Ovary (tissue), 9 donors: ENCODE results near the gene KMT2E. TPM values are rescaled to one million over a fixed set of nuclear protein-coding genes. Genes with fewer than 3 reads are reported as not detected.

ENCODE experiments used
- DNase-seq, 5 donors: peaks; one replicate each; pipeline ENCODE4 v3.0.0-alpha.2; 2019 to 2020
- H3K27ac ChIP-seq, 2 donors: fragments of 200-600 bp; one replicate each; pipeline versions ENCODE4 v1.5.1 to v1.8.0; 2019 to 2022
- H3K27me3 ChIP-seq: fragments of 200-600 bp; one replicate; pipeline ENCODE4 v1.8.0; 2022
- H3K36me3 ChIP-seq: fragments of 200-600 bp; sonication (generic); one replicate; pipeline ENCODE4 v1.5.1; 2019
- H3K4me1 ChIP-seq: one replicate; pipeline ENCODE4 v1.8.1; 2013; ENCODE audit warnings: mild to moderate bottlenecking, moderate library complexity; ENCODE audit not compliant: insufficient read depth
- H3K4me3 ChIP-seq: fragments of 200-600 bp; sonication (generic); one replicate; pipeline ENCODE4 v1.5.1; 2017
- H3K9me3 ChIP-seq, 2 donors: fragments of 200-600 bp in 1 of 2; sonication (generic) in 1 of 2; one replicate each; pipeline versions ENCODE4 v1.5.1 to v1.8.1; 2013 to 2019; ENCODE audit warnings: mild to moderate bottlenecking in 1 of 2, moderate library complexity in 1 of 2
- CTCF ChIP-seq, 3 donors: fragments of 450-650 bp in 2 of 3; fragments of 200-600 bp in 1 of 3; IDR thresholded peaks; one replicate each; pipeline versions ENCODE4 v1.5.1 to v1.8.0; 2016 to 2022; ENCODE audit warnings: antibody characterized with exemption in 3 of 3, mild to moderate bottlenecking in 1 of 3
- EP300 ChIP-seq: sonication (generic); formaldehyde crosslinking; IDR thresholded peaks from one replicate; pipeline ENCODE4 v1.6.1; 2017; ENCODE audit warnings: antibody characterized with exemption
- POLR2A ChIP-seq: fragments of 450-650 bp; IDR thresholded peaks from one replicate; pipeline ENCODE4 v1.6.1; 2017; ENCODE audit warnings: antibody characterized with exemption, mild to moderate bottlenecking, moderate library complexity
- WGBS, 3 donors: extraction: QIAGEN DNeasy Blood & Tissue Kit in 1 of 3; methylation state at CpG; one replicate each; pipeline versions ENCODE4 v1.1.5 to v1.1.7; 2013 to 2017; 5-methylcytosine and 5-hydroxymethylcytosine counted together
- intact Hi-C, 4 donors: fragments of 100-400 bp; cut with DNase I; formaldehyde crosslinking; loops; one replicate each; pipeline versions ENCODE4 v1.11.0 to v1.15.1; 2022 to 2023
- polyA plus RNA-seq, 2 donors: library from polyadenylated mRNA; stranded (reverse); fragments of 200-250 nt in 1 of 2; fragments of 350-450 nt in 1 of 2; fragmentation: Illumina TruSeq in 1 of 2; extraction: RNeasy Lipid Tissue Mini Kit (QIAGEN cat#74804) in 1 of 2; gene quantifications; one replicate each; pipeline ENCODE4 v1.2.3, GENCODE V29; 2013 to 2014
- total RNA-seq, 7 donors: library from RNA; depleted of rRNA in 2 of 7; stranded (reverse); fragments of >200 nt in 2 of 7; fragmentation: NEBNext Ultra II Directional in 3 of 7; extraction: Animal tissue kit (Norgen Biotek cat#: 25700) in 3 of 7; gene quantifications; one replicate each; pipeline versions ENCODE4 v1.1.0 to v1.2.4, GENCODE V29; 2016 to 2023
- donor health status: DM: no; HTN: no; CAD: no; lungs with moderate emphysema.
- donor health status: DM: no; HTN: no; CAD: no.
- donor health status: Bipolar disorder and iron deficiency.
- donor health status: DM: yes; HTN: yes; CAD: no.
- donor health status: DM: no; HTN: no; CAD: no.
- donor health status: DM: yes; HTN: yes; CAD: no.

The KMT2E gene
- total and polyA plus RNA-seq, 9 donors: 35.2 to 152 (median 113) TPM

GRCh38 chr7:105154084-105154483 lies 140.1 kb downstream of the KMT2E start:
- no peaks in the 10 kb centered on the region for H3K27me3 ChIP-seq
- H3K27ac ChIP-seq: no peak overlapping the region
- 68 to 76% (median 68%) methylated on average over 2 of the region's 2 CpGs for WGBS, 3 donors
- intact Hi-C loops: no loop called here
- no peak for TF ChIP-seq CTCF (IDR thresholded peaks at IDR 0.05)
- no peak for TF ChIP-seq POLR2A
- TF ChIP-seq EP300: no peak
- H3K9me3 ChIP-seq: no peaks in the 10 kb centered on the region
- H3K36me3 ChIP-seq: no peaks in the 10 kb centered on the region
- H3K4me1 ChIP-seq: no peaks in the 10 kb centered on the region
- no peak overlapping the region for H3K4me3 ChIP-seq
- DNase-seq: no peak

DNA sequence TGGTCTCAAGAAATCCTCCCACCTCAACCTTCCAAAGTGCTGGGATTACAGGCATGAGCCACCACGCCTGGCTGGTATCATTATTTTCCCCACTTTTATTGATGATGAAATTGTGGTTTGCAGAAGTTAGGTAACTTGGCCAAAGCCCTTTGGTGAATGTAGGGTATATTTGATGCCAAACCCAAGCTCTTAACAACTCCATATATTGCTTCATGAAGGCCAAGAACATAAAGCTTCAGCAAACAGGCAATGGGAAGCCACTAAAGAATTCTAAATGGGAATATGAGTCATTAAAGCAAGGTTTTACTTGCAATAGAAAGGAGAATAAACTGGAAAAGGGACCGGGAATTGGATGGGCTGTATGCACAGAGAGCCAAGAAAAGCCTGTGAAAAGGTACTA lies 142.7 kb downstream of the KMT2E start:
- Histone ChIP-seq H3K27ac (no peak overlapping the region), H3K4me1 (no peaks in the 10 kb centered on the region), H3K36me3 (no peaks in the 10 kb centered on the region), H3K27me3 (no peaks in the 10 kb centered on the region), H3K9me3 (no peaks in the 10 kb centered on the region), H3K4me3 (no peak overlapping the region)
- WGBS, 3 donors: 94 to 100% (median 98%) methylated on average over 2 of the region's 2 CpGs
- intact Hi-C loops: no loop called here
- TF ChIP-seq POLR2A (no peak), CTCF (IDR thresholded peaks at IDR 0.05) (no peak), EP300 (no peak)
- DNase-seq: no peak

DNA sequence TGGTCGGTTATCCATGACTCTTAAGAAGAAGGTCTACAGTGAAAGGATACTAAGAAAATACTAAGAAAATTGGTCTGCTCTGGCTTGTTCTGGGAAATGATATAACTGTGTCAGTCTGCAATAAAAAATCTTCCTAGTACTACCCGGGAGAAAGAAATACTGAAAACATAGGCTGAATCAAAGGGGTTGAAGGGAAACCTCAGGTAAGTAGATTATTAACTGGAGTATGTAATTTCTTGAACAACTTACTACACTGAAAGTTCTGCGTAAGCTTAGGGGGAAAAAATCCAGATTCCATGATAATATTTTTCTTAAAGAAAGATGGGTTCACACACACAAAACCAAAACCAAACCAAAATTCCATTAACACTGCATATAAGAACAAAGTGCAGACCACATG lies 143.3 kb downstream of the KMT2E start:
- no peak overlapping the region for H3K27ac ChIP-seq
- TF ChIP-seq EP300: no peak
- H3K4me3 ChIP-seq: no peak overlapping the region
- intact Hi-C loops: no loop called here
- WGBS, 3 donors: 94 to 95% (median 94%) methylated on average over 3 of the region's 3 CpGs
- no peaks in the 10 kb centered on the region for H3K4me1 ChIP-seq
- no peak for DNase-seq
- H3K9me3 ChIP-seq: no peaks in the 10 kb centered on the region
- H3K36me3 ChIP-seq: no peaks in the 10 kb centered on the region
- no peaks in the 10 kb centered on the region for H3K27me3 ChIP-seq

GRCh38 chr7:105161366-105161765 lies 147.4 kb downstream of the KMT2E start:
- intact Hi-C loops: no loop called here
- DNase-seq: no peak
- Histone ChIP-seq H3K4me3 (no peak overlapping the region), H3K4me1 (no peaks in the 10 kb centered on the region), H3K27me3 (no peaks in the 10 kb centered on the region), H3K27ac (no peak overlapping the region), H3K36me3 (no peaks in the 10 kb centered on the region), H3K9me3 (no peaks in the 10 kb centered on the region)
- 94 to 98% (median 97%) methylated on average over 1 of the region's 1 CpG for WGBS, 3 donors
- no peak for TF ChIP-seq POLR2A
- no peak for TF ChIP-seq EP300
- no peak for TF ChIP-seq CTCF (IDR thresholded peaks at IDR 0.05)
